DMS79 treated with DMSO at 0.1 percent for 48 hours (cell line): ENCODE measurements around the gene PGA4.
"Not testable (repeated sequence)": the region's sequence is repeated elsewhere in the genome, so short reads cannot be mapped to it uniquely, and the experiment has no call there.

ENCODE experiments used
- DNase-seq: peaks from one replicate; lab custom pipeline; 2025; lab: John Stamatoyannopoulos, UW

Gene PGA4

DNA sequence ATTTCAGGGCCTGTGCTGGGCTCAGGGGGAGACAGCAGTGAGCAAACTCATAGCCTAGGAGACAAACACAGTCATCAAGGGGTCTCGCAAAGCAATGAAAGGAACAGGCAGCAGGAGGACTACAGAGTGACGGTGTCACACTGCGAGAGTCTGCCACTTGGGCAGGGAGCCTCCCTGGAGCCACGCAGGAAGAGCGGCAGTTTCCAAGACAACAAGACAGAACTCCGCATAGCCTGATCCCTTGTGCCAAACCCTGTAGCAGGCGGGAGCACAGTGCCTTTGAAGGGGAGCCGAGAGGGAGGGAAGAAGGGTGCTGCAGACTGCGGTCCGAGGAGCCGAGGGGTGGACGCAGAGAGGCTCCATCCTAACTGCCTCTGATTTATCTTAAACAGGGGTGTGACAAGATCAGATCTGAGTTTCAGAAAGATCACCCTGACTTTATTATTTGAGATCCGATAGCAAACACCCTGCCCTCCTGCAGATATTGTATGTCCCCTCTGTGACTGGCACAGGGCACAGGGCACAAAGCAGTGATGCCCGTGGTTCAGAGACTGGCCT lies 17.6 kb upstream of the PGA4 start:
- not testable (repeated sequence) for DNase-seq

DNA sequence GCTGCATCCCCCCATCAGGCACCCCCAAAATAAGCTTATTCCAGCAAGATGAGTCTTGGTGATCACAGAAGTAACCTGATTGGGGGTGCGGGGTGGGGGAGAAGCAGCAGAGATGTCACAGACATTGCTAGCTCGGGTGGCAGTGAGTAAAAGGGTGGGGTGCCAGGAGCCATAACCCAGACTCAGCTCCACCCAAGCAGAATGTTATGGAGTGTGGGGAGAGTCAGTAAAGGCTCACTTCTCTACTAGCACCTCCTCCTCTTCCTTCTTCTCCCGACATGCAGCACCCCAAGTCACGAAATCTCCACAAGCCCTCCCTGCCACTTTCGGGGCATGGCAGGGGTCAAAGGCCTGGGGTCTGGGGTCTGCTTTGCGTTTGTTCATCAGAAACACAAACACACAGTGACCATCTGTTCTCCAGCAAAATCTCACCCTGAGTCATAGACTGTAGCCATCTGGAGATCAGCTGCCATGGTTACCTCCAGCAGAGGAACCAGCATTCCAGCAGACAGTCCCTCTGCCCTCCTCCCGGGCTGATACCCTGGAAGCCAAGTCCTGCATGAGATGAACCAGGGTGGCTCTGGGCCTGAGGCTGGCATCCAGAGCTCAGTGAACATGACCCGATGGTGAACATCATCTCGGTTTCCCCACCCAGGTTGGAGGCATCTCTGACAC lies 14.4 kb upstream of the PGA4 start:
- not testable (repeated sequence) for DNase-seq

DNA sequence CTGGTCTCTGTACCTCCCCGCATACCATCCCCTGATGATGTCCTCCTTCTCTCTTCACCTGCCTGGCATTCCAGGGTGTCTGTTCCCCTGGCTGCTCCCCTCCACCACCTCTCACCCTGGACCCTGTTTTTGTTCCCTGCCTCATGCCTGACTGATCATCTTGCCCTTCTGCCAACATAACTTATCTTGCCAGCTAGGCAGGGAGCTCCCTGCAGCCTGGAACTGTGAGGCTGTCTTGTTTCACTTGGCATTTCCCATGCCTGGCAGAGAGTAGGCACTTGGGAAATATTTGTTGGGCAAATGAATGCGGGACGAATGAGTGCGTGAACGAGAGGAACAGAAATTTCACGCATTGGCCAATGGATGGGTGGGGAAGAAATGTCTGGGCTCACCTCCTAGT lies 11.5 kb upstream of the PGA4 start:
- not testable (repeated sequence) for DNase-seq

DNA sequence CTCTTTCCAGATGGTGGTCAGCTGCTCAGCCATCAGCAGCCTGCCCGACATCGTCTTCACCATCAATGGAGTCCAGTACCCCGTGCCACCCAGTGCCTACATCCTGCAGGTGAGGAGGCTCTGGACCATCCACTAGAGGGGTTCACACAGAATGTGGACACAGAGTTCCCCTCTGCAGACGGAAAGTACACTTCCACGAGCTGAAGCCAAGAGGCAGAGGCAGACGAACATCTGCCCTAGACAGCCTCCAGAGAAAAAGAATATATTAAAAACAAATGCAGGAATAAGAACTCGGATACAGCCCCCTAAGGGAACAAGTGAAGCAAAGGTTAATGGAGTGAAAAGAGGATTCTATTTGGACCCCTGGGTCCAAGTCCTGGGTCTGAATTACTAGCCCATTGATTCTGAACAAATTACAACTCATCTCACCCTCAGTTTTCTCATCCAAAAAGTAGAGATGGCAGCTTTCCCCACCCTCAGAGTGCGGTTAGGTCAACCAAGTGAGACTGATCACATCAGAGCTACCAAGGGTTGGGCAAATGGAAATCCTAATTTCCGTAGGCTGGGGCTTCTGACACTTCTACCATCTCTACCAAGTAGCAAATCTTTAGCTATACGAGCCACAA lies 10.7 kb upstream of the PGA4 start:
- DNase-seq: not testable (repeated sequence)

DNA sequence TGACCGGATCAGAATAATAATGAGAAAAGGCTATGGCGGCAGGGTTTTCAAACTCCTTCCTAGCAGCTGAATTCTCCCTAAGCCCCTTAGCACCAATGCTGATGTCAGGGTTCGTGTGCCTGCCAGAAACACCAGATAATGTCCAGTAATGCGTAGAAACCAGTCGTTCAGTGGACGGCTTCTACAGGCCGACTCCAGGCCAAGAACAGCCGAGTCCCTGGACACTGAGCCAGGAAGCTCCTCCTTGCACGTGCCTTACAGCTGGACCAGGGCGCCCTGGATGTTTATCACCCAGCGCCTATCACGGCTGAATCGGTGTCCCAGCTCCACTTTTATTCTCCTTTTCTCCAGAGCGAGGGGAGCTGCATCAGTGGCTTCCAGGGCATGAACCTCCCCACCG lies 9.9 kb upstream of the PGA4 start:
- DNase-seq: not testable (repeated sequence)

DNA sequence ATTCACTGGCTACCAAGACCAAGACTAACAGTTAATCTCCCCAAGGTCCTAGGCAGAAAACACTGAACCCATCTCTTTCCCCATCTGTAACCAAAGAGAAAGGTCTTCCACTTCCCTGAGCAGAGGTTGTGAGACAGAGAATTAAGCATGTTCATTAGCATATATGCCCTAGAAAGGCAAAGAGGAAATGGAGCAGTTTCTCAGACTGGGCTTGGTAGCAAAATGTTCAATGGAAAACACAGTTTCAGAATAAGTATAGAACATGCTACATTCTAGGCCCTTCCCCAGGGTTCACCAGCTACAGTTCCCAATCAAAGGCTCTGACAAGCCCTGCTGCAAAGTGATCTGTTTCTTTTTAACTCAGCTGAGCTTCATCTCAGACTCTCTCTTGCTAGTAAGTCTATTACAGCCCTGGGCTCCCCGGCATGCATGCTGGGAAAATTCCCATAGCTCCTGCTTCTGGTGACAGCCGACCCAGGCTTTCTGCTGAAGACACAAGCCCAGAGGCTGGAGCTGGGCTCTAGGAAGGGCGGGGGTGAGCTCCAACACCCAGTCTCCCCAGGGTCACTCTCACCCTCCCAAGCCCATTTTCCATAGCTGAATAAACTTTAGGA lies 8.3 kb upstream of the PGA4 start:
- not testable (repeated sequence) for DNase-seq

DNA sequence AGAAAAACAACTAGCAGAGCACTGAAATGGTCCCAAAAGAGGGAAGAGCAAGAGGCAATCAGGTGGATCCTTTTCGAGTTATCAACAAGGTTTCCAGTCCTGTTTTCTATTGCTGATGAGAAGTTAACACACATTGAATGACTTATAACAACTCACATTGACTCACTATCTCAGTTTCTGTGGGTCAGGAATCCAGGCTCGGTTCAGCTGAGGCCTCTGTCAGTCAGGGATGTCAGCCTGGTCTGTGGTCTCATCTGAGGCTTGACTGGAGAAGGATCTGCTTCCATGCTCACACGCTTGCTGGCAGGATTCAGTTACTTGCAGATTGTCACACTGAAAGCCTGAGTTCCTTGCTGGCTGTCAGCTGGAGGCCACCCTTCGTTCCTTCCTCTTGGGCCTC lies 3.8 kb upstream of the PGA4 start:
- not testable (repeated sequence) for DNase-seq

DNA sequence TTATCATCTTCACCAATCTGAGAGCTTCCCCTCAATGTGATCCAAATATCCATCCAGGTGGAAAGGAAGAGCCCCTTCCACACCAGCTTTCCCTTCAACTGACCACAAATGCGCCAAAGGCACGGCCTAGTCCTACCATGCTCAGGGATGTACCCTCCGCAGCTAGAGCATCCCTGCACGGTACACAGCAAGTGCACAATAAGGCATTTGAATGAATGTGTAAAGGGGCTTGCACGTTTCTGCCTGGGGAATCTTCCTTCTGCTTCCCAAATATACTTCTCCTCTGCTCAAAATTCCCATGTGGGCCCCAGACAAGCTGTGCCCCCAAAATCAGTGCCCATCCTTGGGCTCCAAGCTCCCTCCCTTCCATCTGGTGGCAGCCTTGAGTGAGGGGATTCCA lies 3.1 kb upstream of the PGA4 start:
- not testable (repeated sequence) for DNase-seq

DNA sequence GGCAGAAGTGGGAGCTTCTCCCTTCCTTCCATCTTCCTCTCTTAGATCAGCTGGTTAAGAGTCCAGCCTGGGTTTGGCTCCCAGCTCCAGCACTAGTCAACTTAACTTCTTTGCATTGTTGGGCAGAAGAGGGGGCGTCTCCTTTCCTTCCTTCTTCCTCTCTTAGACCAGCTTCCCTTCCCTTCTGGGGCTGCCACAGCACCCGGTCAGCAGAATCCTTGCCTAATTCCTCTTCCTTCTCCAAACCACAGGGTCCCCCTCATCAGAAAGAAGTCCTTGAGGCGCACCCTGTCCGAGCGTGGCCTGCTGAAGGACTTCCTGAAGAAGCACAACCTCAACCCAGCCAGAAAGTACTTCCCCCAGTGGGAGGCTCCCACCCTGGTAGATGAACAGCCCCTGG lies 545 bp downstream of the PGA4 start:
- not testable (repeated sequence) for DNase-seq

DNA sequence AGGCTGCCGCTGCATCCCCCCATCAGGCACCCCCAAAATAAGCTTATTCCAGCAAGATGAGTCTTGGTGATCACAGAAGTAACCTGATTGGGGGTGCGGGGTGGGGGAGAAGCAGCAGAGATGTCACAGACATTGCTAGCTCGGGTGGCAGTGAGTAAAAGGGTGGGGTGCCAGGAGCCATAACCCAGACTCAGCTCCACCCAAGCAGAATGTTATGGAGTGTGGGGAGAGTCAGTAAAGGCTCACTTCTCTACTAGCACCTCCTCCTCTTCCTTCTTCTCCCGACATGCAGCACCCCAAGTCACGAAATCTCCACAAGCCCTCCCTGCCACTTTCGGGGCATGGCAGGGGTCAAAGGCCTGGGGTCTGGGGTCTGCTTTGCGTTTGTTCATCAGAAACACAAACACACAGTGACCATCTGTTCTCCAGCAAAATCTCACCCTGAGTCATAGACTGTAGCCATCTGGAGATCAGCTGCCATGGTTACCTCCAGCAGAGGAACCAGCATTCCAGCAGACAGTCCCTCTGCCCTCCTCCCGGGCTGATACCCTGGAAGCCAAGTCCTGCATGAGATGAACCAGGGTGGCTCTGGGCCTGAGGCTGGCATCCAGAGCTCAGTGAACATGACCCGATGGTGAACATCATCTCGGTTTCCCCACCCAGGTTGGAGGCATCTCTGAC lies 4.5 kb downstream of the PGA4 start:
- DNase-seq: not testable (repeated sequence)

DNA sequence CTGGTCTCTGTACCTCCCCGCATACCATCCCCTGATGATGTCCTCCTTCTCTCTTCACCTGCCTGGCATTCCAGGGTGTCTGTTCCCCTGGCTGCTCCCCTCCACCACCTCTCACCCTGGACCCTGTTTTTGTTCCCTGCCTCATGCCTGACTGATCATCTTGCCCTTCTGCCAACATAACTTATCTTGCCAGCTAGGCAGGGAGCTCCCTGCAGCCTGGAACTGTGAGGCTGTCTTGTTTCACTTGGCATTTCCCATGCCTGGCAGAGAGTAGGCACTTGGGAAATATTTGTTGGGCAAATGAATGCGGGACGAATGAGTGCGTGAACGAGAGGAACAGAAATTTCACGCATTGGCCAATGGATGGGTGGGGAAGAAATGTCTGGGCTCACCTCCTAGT lies 7.3 kb downstream of the PGA4 start:
- DNase-seq: not testable (repeated sequence)

DNA sequence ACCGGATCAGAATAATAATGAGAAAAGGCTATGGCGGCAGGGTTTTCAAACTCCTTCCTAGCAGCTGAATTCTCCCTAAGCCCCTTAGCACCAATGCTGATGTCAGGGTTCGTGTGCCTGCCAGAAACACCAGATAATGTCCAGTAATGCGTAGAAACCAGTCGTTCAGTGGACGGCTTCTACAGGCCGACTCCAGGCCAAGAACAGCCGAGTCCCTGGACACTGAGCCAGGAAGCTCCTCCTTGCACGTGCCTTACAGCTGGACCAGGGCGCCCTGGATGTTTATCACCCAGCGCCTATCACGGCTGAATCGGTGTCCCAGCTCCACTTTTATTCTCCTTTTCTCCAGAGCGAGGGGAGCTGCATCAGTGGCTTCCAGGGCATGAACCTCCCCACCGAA lies 8.9 kb downstream of the PGA4 start:
- not testable (repeated sequence) for DNase-seq

DNA sequence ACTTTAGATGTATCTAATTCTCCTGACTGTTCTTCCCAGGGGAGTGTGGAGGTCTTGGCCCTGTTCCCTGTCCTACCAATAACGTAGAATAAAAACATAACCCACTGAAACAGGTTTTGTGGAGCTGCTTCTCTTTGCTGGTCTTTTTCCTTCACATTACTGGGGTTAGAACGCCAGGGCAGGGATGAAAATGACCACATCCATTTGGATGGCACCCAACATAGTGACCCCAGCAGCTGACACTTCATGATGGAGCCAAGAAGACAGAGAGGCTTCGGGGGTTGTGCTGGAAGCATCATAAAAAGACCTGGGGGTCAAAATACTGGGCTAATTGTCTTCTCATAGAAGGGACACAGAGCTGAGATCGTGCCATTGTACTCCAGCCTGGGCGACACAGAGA lies 9.4 kb downstream of the PGA4 start:
- not testable (repeated sequence) for DNase-seq

DNA sequence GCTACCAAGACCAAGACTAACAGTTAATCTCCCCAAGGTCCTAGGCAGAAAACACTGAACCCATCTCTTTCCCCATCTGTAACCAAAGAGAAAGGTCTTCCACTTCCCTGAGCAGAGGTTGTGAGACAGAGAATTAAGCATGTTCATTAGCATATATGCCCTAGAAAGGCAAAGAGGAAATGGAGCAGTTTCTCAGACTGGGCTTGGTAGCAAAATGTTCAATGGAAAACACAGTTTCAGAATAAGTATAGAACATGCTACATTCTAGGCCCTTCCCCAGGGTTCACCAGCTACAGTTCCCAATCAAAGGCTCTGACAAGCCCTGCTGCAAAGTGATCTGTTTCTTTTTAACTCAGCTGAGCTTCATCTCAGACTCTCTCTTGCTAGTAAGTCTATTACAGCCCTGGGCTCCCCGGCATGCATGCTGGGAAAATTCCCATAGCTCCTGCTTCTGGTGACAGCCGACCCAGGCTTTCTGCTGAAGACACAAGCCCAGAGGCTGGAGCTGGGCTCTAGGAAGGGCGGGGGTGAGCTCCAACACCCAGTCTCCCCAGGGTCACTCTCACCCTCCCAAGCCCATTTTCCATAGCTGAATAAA lies 10.5 kb downstream of the PGA4 start:
- DNase-seq: not testable (repeated sequence)

DNA sequence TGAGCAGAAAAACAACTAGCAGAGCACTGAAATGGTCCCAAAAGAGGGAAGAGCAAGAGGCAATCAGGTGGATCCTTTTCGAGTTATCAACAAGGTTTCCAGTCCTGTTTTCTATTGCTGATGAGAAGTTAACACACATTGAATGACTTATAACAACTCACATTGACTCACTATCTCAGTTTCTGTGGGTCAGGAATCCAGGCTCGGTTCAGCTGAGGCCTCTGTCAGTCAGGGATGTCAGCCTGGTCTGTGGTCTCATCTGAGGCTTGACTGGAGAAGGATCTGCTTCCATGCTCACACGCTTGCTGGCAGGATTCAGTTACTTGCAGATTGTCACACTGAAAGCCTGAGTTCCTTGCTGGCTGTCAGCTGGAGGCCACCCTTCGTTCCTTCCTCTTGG lies 15.0 kb downstream of the PGA4 start:
- not testable (repeated sequence) for DNase-seq

DNA sequence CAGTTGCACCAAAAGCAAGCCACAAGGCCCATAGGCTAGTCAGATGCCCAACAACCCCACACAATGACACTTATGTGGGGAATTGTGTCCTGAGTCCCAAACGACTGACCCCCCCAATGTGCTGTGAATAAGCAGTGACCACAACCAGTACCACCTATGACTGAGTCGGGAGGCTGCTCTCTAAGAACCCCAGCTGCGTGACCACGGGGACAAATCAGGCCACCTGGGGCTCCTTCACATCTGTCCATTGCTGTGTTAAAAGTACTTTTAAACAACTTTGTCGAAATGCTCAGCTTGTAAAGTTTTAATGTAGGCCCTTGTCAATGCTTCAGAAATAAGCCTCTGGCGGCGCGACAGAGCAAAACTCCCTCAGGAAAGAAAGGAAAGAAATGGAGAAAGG lies 18.1 kb downstream of the PGA4 start:
- not testable (repeated sequence) for DNase-seq

DNA sequence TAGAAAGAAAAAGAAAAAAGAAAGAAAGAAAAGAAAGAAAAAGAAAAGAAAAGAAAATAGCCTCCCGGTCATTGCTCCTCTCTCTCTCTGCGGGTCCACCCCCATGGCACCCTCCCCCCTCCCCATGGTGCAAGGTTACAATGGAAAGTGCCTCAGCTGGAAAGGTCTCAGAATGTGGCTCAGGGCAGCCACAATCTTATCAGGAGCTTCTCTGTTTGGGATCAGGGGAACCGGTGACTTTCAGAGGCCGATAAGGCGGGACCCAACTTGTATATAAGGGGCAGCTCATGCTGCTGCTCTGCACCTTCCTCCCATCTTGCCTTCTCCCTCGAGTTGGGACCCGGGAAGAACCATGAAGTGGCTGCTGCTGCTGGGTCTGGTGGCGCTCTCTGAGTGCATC lies 18.7 kb downstream of the PGA4 start, which contains the start of gene PGA5:
TSS of gene PGA5 (plus strand) at position 301 of the 400 bp plus-strand sequence. CDS start at position 353, 52 bp downstream.
- DNase-seq: not testable (repeated sequence)

DNA sequence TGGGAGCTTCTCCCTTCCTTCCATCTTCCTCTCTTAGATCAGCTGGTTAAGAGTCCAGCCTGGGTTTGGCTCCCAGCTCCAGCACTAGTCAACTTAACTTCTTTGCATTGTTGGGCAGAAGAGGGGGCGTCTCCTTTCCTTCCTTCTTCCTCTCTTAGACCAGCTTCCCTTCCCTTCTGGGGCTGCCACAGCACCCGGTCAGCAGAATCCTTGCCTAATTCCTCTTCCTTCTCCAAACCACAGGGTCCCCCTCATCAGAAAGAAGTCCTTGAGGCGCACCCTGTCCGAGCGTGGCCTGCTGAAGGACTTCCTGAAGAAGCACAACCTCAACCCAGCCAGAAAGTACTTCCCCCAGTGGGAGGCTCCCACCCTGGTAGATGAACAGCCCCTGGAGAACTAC lies 19.4 kb downstream of the PGA4 start:
- DNase-seq: not testable (repeated sequence)

DNA sequence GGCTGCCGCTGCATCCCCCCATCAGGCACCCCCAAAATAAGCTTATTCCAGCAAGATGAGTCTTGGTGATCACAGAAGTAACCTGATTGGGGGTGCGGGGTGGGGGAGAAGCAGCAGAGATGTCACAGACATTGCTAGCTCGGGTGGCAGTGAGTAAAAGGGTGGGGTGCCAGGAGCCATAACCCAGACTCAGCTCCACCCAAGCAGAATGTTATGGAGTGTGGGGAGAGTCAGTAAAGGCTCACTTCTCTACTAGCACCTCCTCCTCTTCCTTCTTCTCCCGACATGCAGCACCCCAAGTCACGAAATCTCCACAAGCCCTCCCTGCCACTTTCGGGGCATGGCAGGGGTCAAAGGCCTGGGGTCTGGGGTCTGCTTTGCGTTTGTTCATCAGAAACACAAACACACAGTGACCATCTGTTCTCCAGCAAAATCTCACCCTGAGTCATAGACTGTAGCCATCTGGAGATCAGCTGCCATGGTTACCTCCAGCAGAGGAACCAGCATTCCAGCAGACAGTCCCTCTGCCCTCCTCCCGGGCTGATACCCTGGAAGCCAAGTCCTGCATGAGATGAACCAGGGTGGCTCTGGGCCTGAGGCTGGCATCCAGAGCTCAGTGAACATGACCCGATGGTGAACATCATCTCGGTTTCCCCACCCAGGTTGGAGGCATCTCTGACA lies 23.3 kb downstream of the PGA4 start:
- not testable (repeated sequence) for DNase-seq

DNA sequence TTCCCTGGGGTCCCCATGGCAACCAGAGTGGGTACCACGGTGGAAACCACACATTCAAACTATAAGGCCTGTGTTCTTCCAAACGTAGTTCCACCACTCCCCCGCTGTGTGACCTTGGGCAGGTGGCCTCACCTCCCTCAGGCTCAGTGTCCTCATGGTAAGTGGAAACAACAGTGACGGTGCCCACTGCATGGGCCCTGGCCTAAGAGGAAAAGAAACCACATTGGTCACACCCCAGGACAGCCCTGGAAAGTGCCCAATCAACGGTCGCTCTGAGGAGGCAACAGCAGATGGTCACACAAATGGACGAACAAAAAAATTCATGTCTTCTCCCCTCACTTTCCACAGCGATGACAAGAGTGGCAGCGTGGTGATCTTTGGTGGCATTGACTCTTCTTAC lies 25.9 kb downstream of the PGA4 start:
- DNase-seq: not testable (repeated sequence)

DNA sequence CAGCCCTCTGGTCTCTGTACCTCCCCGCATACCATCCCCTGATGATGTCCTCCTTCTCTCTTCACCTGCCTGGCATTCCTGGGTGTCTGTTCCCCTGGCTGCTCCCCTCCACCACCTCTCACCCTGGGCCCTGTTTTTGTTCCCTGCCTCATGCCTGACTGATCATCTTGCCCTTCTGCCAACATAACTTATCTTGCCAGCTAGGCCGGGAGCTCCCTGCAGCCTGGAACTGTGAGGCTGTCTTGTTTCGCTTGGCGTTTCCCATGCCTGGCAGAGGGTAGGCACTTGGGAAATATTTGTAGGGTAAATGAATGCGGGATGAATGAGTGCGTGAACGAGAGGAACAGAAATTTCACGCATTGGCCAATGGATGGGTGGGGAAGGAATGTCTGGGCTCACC lies 27.1 kb downstream of the PGA4 start:
- DNase-seq: not testable (repeated sequence)
